ENCODE results near the gene TSEN2.

TSEN2 gene

GRCh38 chr3:12489368-12489767, 5.1 kb downstream of the TSEN2 start:
- Histone ChIP-seq H3K36me3 (ENCODE audit: control insufficient read depth, insufficient read depth, low read length, severe bottlenecking) (peaks cover 18% of the 10 kb centered on the region), H3K9ac (ENCODE audit: low read length) (no peak overlapping the region), H3K9me3 (ENCODE audit: control insufficient read depth, low read length) (no peaks in the 10 kb centered on the region), H3K4me3 (ENCODE audit: low read length) (no peak overlapping the region), H3K27me3 (replicated peaks; ENCODE audit: control insufficient read depth, insufficient read depth, low read length) (no peaks in the 10 kb centered on the region), H3K4me1 (ENCODE audit: control insufficient read depth, insufficient read depth, low read length) (peaks cover 22% of the 10 kb centered on the region)
- DNase-seq (ENCODE audit: low read depth), result no peak

- Histone ChIP-seq H3K9me3 (ENCODE audit: control insufficient read depth, low read length) (no peaks in the 10 kb centered on the region), H3K4me1 (ENCODE audit: control insufficient read depth, insufficient read depth, low read length) (peaks cover 22% of the 10 kb centered on the region), H3K27me3 (replicated peaks; ENCODE audit: control insufficient read depth, insufficient read depth, low read length) (no peaks in the 10 kb centered on the region), H3K36me3 (ENCODE audit: control insufficient read depth, insufficient read depth, low read length, severe bottlenecking) (peaks cover 23% of the 10 kb centered on the region), H3K4me3 (ENCODE audit: low read length) (no peak overlapping the region), H3K9ac (ENCODE audit: low read length) (no peak overlapping the region)
- no peak for DNase-seq (ENCODE audit: low read depth)
Measured at GRCh38 chr3:12489832-12490231, 5.6 kb downstream of the TSEN2 start.

GRCh38 chr3:12490547-12490946, 6.3 kb downstream of the TSEN2 start:
- Histone ChIP-seq H3K27me3 (replicated peaks; ENCODE audit: control insufficient read depth, insufficient read depth, low read length) (no peaks in the 10 kb centered on the region), H3K9ac (ENCODE audit: low read length) (no peak overlapping the region), H3K4me1 (ENCODE audit: control insufficient read depth, insufficient read depth, low read length) (peaks cover 16% of the 10 kb centered on the region), H3K9me3 (ENCODE audit: control insufficient read depth, low read length) (no peaks in the 10 kb centered on the region), H3K4me3 (ENCODE audit: low read length) (no peak overlapping the region), H3K36me3 (ENCODE audit: control insufficient read depth, insufficient read depth, low read length, severe bottlenecking) (peaks cover 28% of the 10 kb centered on the region)
- peak; percentile 32 for DNase-seq (ENCODE audit: low read depth)

GRCh38 chr3:12495749-12496452, 11.6 kb downstream of the TSEN2 start:
- peaks cover 75% of the 10 kb centered on the region for H3K36me3 ChIP-seq (ENCODE audit: control insufficient read depth, insufficient read depth, low read length, severe bottlenecking)
- no peak overlapping the region for H3K9ac ChIP-seq (ENCODE audit: low read length)
- H3K4me1 ChIP-seq (ENCODE audit: control insufficient read depth, insufficient read depth, low read length), result peaks cover under 1% of the 10 kb centered on the region
- H3K27me3 ChIP-seq (replicated peaks; ENCODE audit: control insufficient read depth, insufficient read depth, low read length), result no peaks in the 10 kb centered on the region
- DNase-seq (ENCODE audit: low read depth), result no peak
- no peak overlapping the region for H3K4me3 ChIP-seq (ENCODE audit: low read length)
- no peaks in the 10 kb centered on the region for H3K9me3 ChIP-seq (ENCODE audit: control insufficient read depth, low read length)

- Histone ChIP-seq H3K4me3 (ENCODE audit: low read length) (no peak overlapping the region), H3K4me1 (ENCODE audit: control insufficient read depth, insufficient read depth, low read length) (peaks cover 5% of the 10 kb centered on the region), H3K36me3 (ENCODE audit: control insufficient read depth, insufficient read depth, low read length, severe bottlenecking) (peaks cover 75% of the 10 kb centered on the region), H3K9ac (ENCODE audit: low read length) (no peak overlapping the region), H3K9me3 (ENCODE audit: control insufficient read depth, low read length) (no peaks in the 10 kb centered on the region), H3K27me3 (replicated peaks; ENCODE audit: control insufficient read depth, insufficient read depth, low read length) (no peaks in the 10 kb centered on the region)
- DNase-seq (ENCODE audit: low read depth), result no peak
Measured at GRCh38 chr3:12496453-12496761, 12.1 kb downstream of the TSEN2 start.

- no peak overlapping the region for H3K4me3 ChIP-seq (ENCODE audit: low read length)
- no peaks in the 10 kb centered on the region for H3K9me3 ChIP-seq (ENCODE audit: control insufficient read depth, low read length)
- no peak for DNase-seq (ENCODE audit: low read depth)
- no peaks in the 10 kb centered on the region for H3K27me3 ChIP-seq (replicated peaks; ENCODE audit: control insufficient read depth, insufficient read depth, low read length)
- H3K9ac ChIP-seq (ENCODE audit: low read length), result no peak overlapping the region
- H3K36me3 ChIP-seq (ENCODE audit: control insufficient read depth, insufficient read depth, low read length, severe bottlenecking), result peaks cover 75% of the 10 kb centered on the region
- peaks cover 15% of the 10 kb centered on the region for H3K4me1 ChIP-seq (ENCODE audit: control insufficient read depth, insufficient read depth, low read length)
Measured at GRCh38 chr3:12499474-12499873, 15.2 kb downstream of the TSEN2 start.

- Histone ChIP-seq H3K9ac (ENCODE audit: low read length) (peak overlapping the region; percentile 8), H3K9me3 (ENCODE audit: control insufficient read depth, low read length) (no peaks in the 10 kb centered on the region), H3K4me3 (ENCODE audit: low read length) (no peak overlapping the region), H3K4me1 (ENCODE audit: control insufficient read depth, insufficient read depth, low read length) (peaks cover 15% of the 10 kb centered on the region), H3K36me3 (ENCODE audit: control insufficient read depth, insufficient read depth, low read length, severe bottlenecking) (peaks cover 66% of the 10 kb centered on the region), H3K27me3 (replicated peaks; ENCODE audit: control insufficient read depth, insufficient read depth, low read length) (no peaks in the 10 kb centered on the region)
- DNase-seq (ENCODE audit: low read depth), result peak; percentile 88
Measured at GRCh38 chr3:12501360-12502020, 17.2 kb downstream of the TSEN2 start.

GRCh38 chr3:12503126-12503957, 19.1 kb downstream of the TSEN2 start:
- Histone ChIP-seq H3K27me3 (replicated peaks; ENCODE audit: control insufficient read depth, insufficient read depth, low read length) (no peaks in the 10 kb centered on the region), H3K4me1 (ENCODE audit: control insufficient read depth, insufficient read depth, low read length) (peaks cover 28% of the 10 kb centered on the region), H3K9ac (ENCODE audit: low read length) (no peak overlapping the region), H3K36me3 (ENCODE audit: control insufficient read depth, insufficient read depth, low read length, severe bottlenecking) (peaks cover 47% of the 10 kb centered on the region), H3K9me3 (ENCODE audit: control insufficient read depth, low read length) (no peaks in the 10 kb centered on the region), H3K4me3 (ENCODE audit: low read length) (no peak overlapping the region)
- no peak for DNase-seq (ENCODE audit: low read depth)

GRCh38 chr3:12506201-12506709, 22.0 kb downstream of the TSEN2 start:
- no peak for DNase-seq (ENCODE audit: low read depth)
- no peak overlapping the region for H3K4me3 ChIP-seq (ENCODE audit: low read length)
- no peaks in the 10 kb centered on the region for H3K9me3 ChIP-seq (ENCODE audit: control insufficient read depth, low read length)
- H3K27me3 ChIP-seq (replicated peaks; ENCODE audit: control insufficient read depth, insufficient read depth, low read length), result no peaks in the 10 kb centered on the region
- H3K9ac ChIP-seq (ENCODE audit: low read length), result no peak overlapping the region
- H3K4me1 ChIP-seq (ENCODE audit: control insufficient read depth, insufficient read depth, low read length), result peaks cover 42% of the 10 kb centered on the region
- peaks cover 33% of the 10 kb centered on the region for H3K36me3 ChIP-seq (ENCODE audit: control insufficient read depth, insufficient read depth, low read length, severe bottlenecking)

GRCh38 chr3:12507591-12508281, 23.5 kb downstream of the TSEN2 start:
- Histone ChIP-seq H3K9me3 (ENCODE audit: control insufficient read depth, low read length) (no peaks in the 10 kb centered on the region), H3K9ac (ENCODE audit: low read length) (peak overlapping the region; percentile 70), H3K4me3 (ENCODE audit: low read length) (peak overlapping the region; percentile 35), H3K27me3 (replicated peaks; ENCODE audit: control insufficient read depth, insufficient read depth, low read length) (no peaks in the 10 kb centered on the region), H3K36me3 (ENCODE audit: control insufficient read depth, insufficient read depth, low read length, severe bottlenecking) (peaks cover 33% of the 10 kb centered on the region), H3K4me1 (ENCODE audit: control insufficient read depth, insufficient read depth, low read length) (peaks cover 31% of the 10 kb centered on the region)
- peak; percentile 66 for DNase-seq (ENCODE audit: low read depth)

- Histone ChIP-seq H3K27me3 (replicated peaks; ENCODE audit: control insufficient read depth, insufficient read depth, low read length) (no peaks in the 10 kb centered on the region), H3K4me1 (ENCODE audit: control insufficient read depth, insufficient read depth, low read length) (peaks cover 31% of the 10 kb centered on the region), H3K36me3 (ENCODE audit: control insufficient read depth, insufficient read depth, low read length, severe bottlenecking) (peaks cover 29% of the 10 kb centered on the region), H3K4me3 (ENCODE audit: low read length) (peak overlapping the region; percentile 35), H3K9me3 (ENCODE audit: control insufficient read depth, low read length) (no peaks in the 10 kb centered on the region), H3K9ac (ENCODE audit: low read length) (peak overlapping the region; percentile 70)
- peak; percentile 93 for DNase-seq (ENCODE audit: low read depth)
Measured at GRCh38 chr3:12508291-12508700, 24.0 kb downstream of the TSEN2 start.

Data from adipocyte (in vitro differentiated cells).